MM.1S (cell line): Measurements from ENCODE around the gene CABP7.

ENCODE experiments used
- DNase-seq: peaks from one replicate; pipeline ENCODE4 v3.0.0-alpha.2; 2015
- H2AFZ ChIP-seq: fragments of 300-600 bp; sonication (generic); 2 replicates; pipeline ENCODE4 v1.6.0; 2016; ENCODE audit warnings: antibody characterized with exemption, low read length
- H3F3A ChIP-seq: fragments of 300-600 bp; sonication (generic); 2 replicates; pipeline ENCODE4 v1.6.1; 2016; ENCODE audit warnings: mild to moderate bottlenecking, antibody characterized with exemption, low read length, moderate library complexity, mixed read lengths; ENCODE audit not compliant: insufficient read depth
- H3K27ac ChIP-seq: fragments of 300-600 bp; sonication (generic); 2 replicates; pipeline ENCODE4 v1.5.1; 2016; ENCODE audit warnings: mild to moderate bottlenecking, low read length
- H3K27me3 ChIP-seq: fragments of 300-600 bp; sonication (generic); replicated peaks from 2 replicates; pipeline ENCODE4 v1.6.0; 2016; ENCODE audit warnings: low read length; ENCODE audit not compliant: insufficient read depth
- H3K36me3 ChIP-seq: fragments of 300-600 bp; sonication (generic); replicated peaks from 2 replicates; pipeline ENCODE4 v1.6.1; 2016; ENCODE audit warnings: mild to moderate bottlenecking, low read length, mixed read lengths; ENCODE audit not compliant: insufficient read depth
- H3K4me1 ChIP-seq: fragments of 300-600 bp; sonication (generic); 2 replicates; pipeline ENCODE4 v1.6.1; 2016; ENCODE audit warnings: low read length, mixed read lengths
- H3K4me2 ChIP-seq: fragments of 300-600 bp; sonication (generic); 2 replicates; pipeline ENCODE4 v1.6.0; 2016; ENCODE audit warnings: low read depth, low read length
- H3K4me3 ChIP-seq: fragments of 300-600 bp; sonication (generic); 2 replicates; pipeline ENCODE4 v1.5.1; 2016; ENCODE audit warnings: low read length, mixed read lengths
- H3K79me2 ChIP-seq: fragments of 300-600 bp; sonication (generic); 2 replicates; pipeline ENCODE4 v1.6.1; 2016; ENCODE audit warnings: mixed run types, low read length, mixed read lengths
- H3K9ac ChIP-seq: fragments of 300-600 bp; sonication (generic); 2 replicates; pipeline ENCODE4 v1.6.1; 2016; ENCODE audit warnings: low read length, mixed read lengths
- H3K9me2 ChIP-seq: fragments of 300-600 bp; sonication (generic); replicated peaks from 2 replicates; pipeline ENCODE4 v1.6.1; 2016; ENCODE audit warnings: mild to moderate bottlenecking, low read length, mixed read lengths; ENCODE audit not compliant: insufficient read depth
- H3K9me3 ChIP-seq: fragments of 300-600 bp; sonication (generic); replicated peaks from 2 replicates; pipeline ENCODE4 v1.6.1; 2016; ENCODE audit warnings: mild to moderate bottlenecking, low read length, mixed read lengths; ENCODE audit not compliant: insufficient read depth
- H4K20me1 ChIP-seq: fragments of 300-600 bp; sonication (generic); 2 replicates; pipeline ENCODE4 v1.6.1; 2016; ENCODE audit warnings: mild to moderate bottlenecking, low read length, moderate library complexity, mixed read lengths; ENCODE audit not compliant: insufficient read depth
- CTCF ChIP-seq: fragments of 300-600 bp; sonication (generic); IDR thresholded peaks from 2 replicates; pipeline ENCODE4 v1.5.1; 2016; ENCODE audit warnings: antibody characterized with exemption, low read length, mixed read lengths
- EZH2 ChIP-seq: fragments of 300-600 bp; sonication (generic); optimal IDR thresholded peaks from 2 replicates; pipeline ENCODE3; 2017; ENCODE audit warnings: low read depth, mild to moderate bottlenecking, antibody characterized with exemption, low read length, mixed read lengths
- EZH2phosphoT487 ChIP-seq: fragments of 300-600 bp; sonication (generic); IDR thresholded peaks from 2 replicates; pipeline ENCODE4 v1.6.1; 2018; ENCODE audit warnings: antibody characterized with exemption, low read length

The CABP7 gene

GRCh38 chr22:29732883-29733282, 13.1 kb downstream of the CABP7 start:
- Histone ChIP-seq H3K4me1 (no peaks in the 10 kb centered on the region), H3K9me3 (no peaks in the 10 kb centered on the region), H3K27me3 (no peaks in the 10 kb centered on the region), H3K4me3 (no peak overlapping the region), H3K79me2 (no peaks in the 10 kb centered on the region), H3K9me2 (no peaks in the 10 kb centered on the region), H3K27ac (no peak overlapping the region), H2AFZ (no peak overlapping the region), H3K4me2 (no peak overlapping the region), H4K20me1 (no peaks in the 10 kb centered on the region), H3K36me3 (no peaks in the 10 kb centered on the region), H3K9ac (no peak overlapping the region), H3F3A (no peaks in the 10 kb centered on the region)
- no peak for DNase-seq
- TF ChIP-seq CTCF (no peak), EZH2 (no peak), EZH2phosphoT487 (no peak)

GRCh38 chr22:29733362-29734201, 13.8 kb downstream of the CABP7 start:
- H3K9me2 ChIP-seq, result no peaks in the 10 kb centered on the region
- no peaks in the 10 kb centered on the region for H3K36me3 ChIP-seq
- no peaks in the 10 kb centered on the region for H3K9me3 ChIP-seq
- H3K4me3 ChIP-seq, result no peak overlapping the region
- no peak overlapping the region for H2AFZ ChIP-seq
- H3K4me1 ChIP-seq, result no peaks in the 10 kb centered on the region
- H3K79me2 ChIP-seq, result no peaks in the 10 kb centered on the region
- TF ChIP-seq EZH2phosphoT487 (no peak), EZH2 (no peak), CTCF (no peak)
- H3F3A ChIP-seq, result no peaks in the 10 kb centered on the region
- no peak for DNase-seq
- H3K27ac ChIP-seq, result no peak overlapping the region
- no peaks in the 10 kb centered on the region for H4K20me1 ChIP-seq
- no peak overlapping the region for H3K9ac ChIP-seq
- no peak overlapping the region for H3K4me2 ChIP-seq
- H3K27me3 ChIP-seq, result no peaks in the 10 kb centered on the region

- H3K79me2 ChIP-seq, result no peaks in the 10 kb centered on the region
- no peak for TF ChIP-seq CTCF
- TF ChIP-seq EZH2, result no peak
- TF ChIP-seq EZH2phosphoT487, result no peak
- H3K36me3 ChIP-seq, result no peaks in the 10 kb centered on the region
- H3K27ac ChIP-seq, result no peak overlapping the region
- no peak overlapping the region for H3K4me2 ChIP-seq
- no peak overlapping the region for H3K4me3 ChIP-seq
- H3K27me3 ChIP-seq, result no peaks in the 10 kb centered on the region
- DNase-seq, result no peak
- H3K9ac ChIP-seq, result no peak overlapping the region
- H4K20me1 ChIP-seq, result no peaks in the 10 kb centered on the region
- H3F3A ChIP-seq, result no peaks in the 10 kb centered on the region
- no peaks in the 10 kb centered on the region for H3K9me2 ChIP-seq
- H3K9me3 ChIP-seq, result no peaks in the 10 kb centered on the region
- H3K4me1 ChIP-seq, result no peaks in the 10 kb centered on the region
- no peak overlapping the region for H2AFZ ChIP-seq
Observed at GRCh38 chr22:29734406-29734805, 14.6 kb downstream of the CABP7 start.
